Testis (tissue), 2 donors: ENCODE data around the gene RSAD2.

Source experiments
- POLR2A ChIP-seq: fragments of 450-650 bp; IDR thresholded peaks from one replicate; pipeline ENCODE4 v1.6.1; 2017; ENCODE audit warnings: antibody characterized with exemption, mild to moderate bottlenecking, moderate library complexity
- TF ChIP-seq, protein P1 (sequence below), 3 experiments: fragments of 450-650 bp in 2 of 3; fragments of 200-600 bp in 1 of 3; sonication (generic) in 1 of 3; IDR thresholded peaks; one replicate each; pipeline ENCODE4 v1.5.1; 2016 to 2019; ENCODE audit warnings: antibody characterized with exemption in 3 of 3, mild to moderate bottlenecking in 2 of 3, moderate library complexity in 1 of 3

GRCh38 chr2:6845903-6846302 is 31.7 kb upstream of the RSAD2 start:
- TF ChIP-seq, protein P1, sequence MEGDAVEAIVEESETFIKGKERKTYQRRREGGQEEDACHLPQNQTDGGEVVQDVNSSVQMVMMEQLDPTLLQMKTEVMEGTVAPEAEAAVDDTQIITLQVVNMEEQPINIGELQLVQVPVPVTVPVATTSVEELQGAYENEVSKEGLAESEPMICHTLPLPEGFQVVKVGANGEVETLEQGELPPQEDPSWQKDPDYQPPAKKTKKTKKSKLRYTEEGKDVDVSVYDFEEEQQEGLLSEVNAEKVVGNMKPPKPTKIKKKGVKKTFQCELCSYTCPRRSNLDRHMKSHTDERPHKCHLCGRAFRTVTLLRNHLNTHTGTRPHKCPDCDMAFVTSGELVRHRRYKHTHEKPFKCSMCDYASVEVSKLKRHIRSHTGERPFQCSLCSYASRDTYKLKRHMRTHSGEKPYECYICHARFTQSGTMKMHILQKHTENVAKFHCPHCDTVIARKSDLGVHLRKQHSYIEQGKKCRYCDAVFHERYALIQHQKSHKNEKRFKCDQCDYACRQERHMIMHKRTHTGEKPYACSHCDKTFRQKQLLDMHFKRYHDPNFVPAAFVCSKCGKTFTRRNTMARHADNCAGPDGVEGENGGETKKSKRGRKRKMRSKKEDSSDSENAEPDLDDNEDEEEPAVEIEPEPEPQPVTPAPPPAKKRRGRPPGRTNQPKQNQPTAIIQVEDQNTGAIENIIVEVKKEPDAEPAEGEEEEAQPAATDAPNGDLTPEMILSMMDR (IDR thresholded peaks at IDR 0.05) = no peak
- TF ChIP-seq POLR2A = no peak
